Peyer's patch (tissue), 4 donors: ENCODE data around the gene PTPN18.

Experiments used
- CTCF ChIP-seq, 6 experiments: fragments of 450-650 bp in 4 of 6; fragments of 200-600 bp in 2 of 6; sonication (generic) in 1 of 6; IDR thresholded peaks; one replicate each; pipeline ENCODE4 v1.5.1; 2017 to 2019; ENCODE audit warnings: antibody characterized with exemption in 6 of 6, mild to moderate bottlenecking in 3 of 6, moderate library complexity in 1 of 6
- POLR2A ChIP-seq, 2 donors: fragments of 450-650 bp; IDR thresholded peaks; one replicate each; pipeline ENCODE4 v1.5.1; 2017; ENCODE audit warnings: antibody characterized with exemption in 2 of 2, mild to moderate bottlenecking in 2 of 2, moderate library complexity in 2 of 2

GRCh38 chr2:130334026-130334425 is 21.8 kb upstream of the PTPN18 start:
- no peak for TF ChIP-seq CTCF (IDR thresholded peaks at IDR 0.05)
- no peak for TF ChIP-seq POLR2A (IDR thresholded peaks at IDR 0.05)
